GM12878 (cell line): ENCODE measurements around the gene CYB5R3. TPM values are rescaled to one million over a fixed set of nuclear protein-coding genes. Genes with fewer than 3 reads are reported as not detected.

Experiments used
- ATAC-seq: fragments of 200-7000 bp; cut with Tn5 transposase; 3 replicates; pipeline ENCODE4 v1.9.1; 2020; ENCODE audit warnings: mild to moderate bottlenecking, moderate library complexity
- BruUV-seq: library from RNA; stranded (reverse); fragments of 400-500 nt; replicated peaks from 2 replicates; lab custom pipeline; 2021; lab: Mats Ljungman, UMichigan
- CTCF ChIA-PET: fragments of 300-600 bp; sonication (Branson Sonifier 250); formaldehyde crosslinking; extraction: SDS; loops from one replicate; lab custom pipeline; 2021; ENCODE audit warnings: inconsistent platforms; lab: Yijun Ruan, JAX
- POLR2A ChIA-PET: fragments of 350-600 bp; formaldehyde crosslinking; extraction: SDS; loops from one replicate; lab custom pipeline; 2021; ENCODE audit warnings: inconsistent platforms; lab: Charles Lee
- RAD21 ChIA-PET: fragments of 300-600 bp; sonication (Branson Sonifier 250); formaldehyde crosslinking; loops from one replicate; lab custom pipeline; 2023; ENCODE audit warnings: antibody characterized with exemption; ENCODE audit not compliant: unreplicated experiment; lab: Charles Lee
- SMC1A ChIA-PET: fragments of 300-600 bp; sonication (Branson Sonifier 250); formaldehyde crosslinking; loops from one replicate; lab custom pipeline; 2023; ENCODE audit not compliant: unreplicated experiment, uncharacterized antibody; lab: Charles Lee
- DNase-seq: peaks from one replicate; pipeline ENCODE4 v3.0.0-alpha.2; 2011; ENCODE audit warnings: low read depth, low spot score
- FAIRE-seq: peaks from 3 replicates; lab custom pipeline; 2011; peaks lifted over from hg19 to GRCh38; lab: Jason Lieb, UNC
- H2AFZ ChIP-seq: 2 replicates; pipeline ENCODE4 v1.6.0; 2011; ENCODE audit warnings: low read depth, low read length, control low read depth; ENCODE audit not compliant: control insufficient read depth
- H3K27ac ChIP-seq: 2 replicates; pipeline ENCODE4 v1.5.1; 2011; ENCODE audit warnings: control low read depth; ENCODE audit not compliant: control insufficient read depth, insufficient read depth
- H3K27me3 ChIP-seq, 2 experiments: replicated peaks in 1 of 2; 2 replicates each; pipeline versions ENCODE4 v1.6.0 to v1.6.1; 2011; ENCODE audit warnings: low read length in 1 of 2; ENCODE audit not compliant: control insufficient read depth in 2 of 2, insufficient read depth in 2 of 2
- H3K36me3 ChIP-seq, 2 experiments: 2 replicates each; pipeline ENCODE4 v1.5.1; 2011; ENCODE audit warnings: low read length in 1 of 2; ENCODE audit not compliant: control insufficient read depth in 2 of 2, insufficient read depth in 2 of 2
- H3K4me1 ChIP-seq: 2 replicates; pipeline ENCODE4 v1.6.1; 2011; ENCODE audit warnings: mild to moderate bottlenecking, low read length, moderate library complexity, mixed read lengths; ENCODE audit not compliant: control insufficient read depth, insufficient read depth
- H3K4me2 ChIP-seq: 2 replicates; pipeline ENCODE4 v1.6.0; 2011; ENCODE audit warnings: control low read depth; ENCODE audit not compliant: control insufficient read depth, insufficient read depth
- H3K4me3 ChIP-seq: fragments of 200-600 bp; sonication (generic); 2 replicates; pipeline ENCODE4 v1.5.1; 2016
- H3K79me2 ChIP-seq: 2 replicates; pipeline ENCODE4 v1.6.0; 2011; ENCODE audit warnings: low read length; ENCODE audit not compliant: control insufficient read depth, insufficient read depth
- H3K9ac ChIP-seq: 2 replicates; pipeline ENCODE4 v1.8.0; 2011; ENCODE audit warnings: low read length, control low read depth, mixed read lengths; ENCODE audit not compliant: control insufficient read depth, insufficient read depth
- H3K9me3 ChIP-seq: replicated peaks from 3 replicates; pipeline ENCODE4 v1.5.1; 2011; ENCODE audit warnings: mild to moderate bottlenecking, low read length; ENCODE audit not compliant: control insufficient read depth, insufficient read depth
- H4K20me1 ChIP-seq: 2 replicates; pipeline ENCODE4 v1.6.0; 2011; ENCODE audit not compliant: control insufficient read depth, insufficient read depth
- BACH1 ChIP-seq: fragments of 450-650 bp; IDR thresholded peaks from 2 replicates; pipeline ENCODE4 v1.6.1; 2017; ENCODE audit warnings: mild to moderate bottlenecking, borderline replicate concordance
- BHLHE40 ChIP-seq, 2 experiments: fragments of 450-650 bp in 1 of 2; IDR thresholded peaks; 2 replicates each; pipeline ENCODE4 v1.6.1; 2011 to 2017; ENCODE audit warnings: low read depth in 2 of 2, borderline replicate concordance in 1 of 2, improper control_type of control experiment in 1 of 2, low read length in 1 of 2, mild to moderate bottlenecking in 1 of 2
- CHD4 ChIP-seq: fragments of 200-600 bp; sonication (generic); IDR thresholded peaks from 2 replicates; pipeline ENCODE4 v1.6.1; 2016; ENCODE audit warnings: mild to moderate bottlenecking
- HDAC6 ChIP-seq: fragments of 200-600 bp; sonication (generic); IDR thresholded peaks from one replicate; pipeline ENCODE4 v1.8.0; 2017; ENCODE audit warnings: antibody characterized with exemption; ENCODE audit not compliant: unreplicated experiment
- IKZF1 ChIP-seq: fragments of 450-650 bp; conservative IDR thresholded peaks from 2 replicates; pipeline ENCODE4 v1.6.1; 2017; ENCODE audit warnings: antibody characterized with exemption, mild to moderate bottlenecking
- IKZF2 ChIP-seq, 2 experiments: fragments of 450-650 bp; IDR thresholded peaks; 2 replicates each; pipeline ENCODE4 v1.6.1; 2017; ENCODE audit warnings: mild to moderate bottlenecking in 2 of 2, moderate library complexity in 2 of 2
- MTA3 ChIP-seq: IDR thresholded peaks from 2 replicates; pipeline ENCODE4 v1.6.1; 2012; ENCODE audit warnings: low read length, inconsistent platforms, borderline replicate concordance
- MXI1 ChIP-seq: fragments of 150-350 bp; IDR thresholded peaks from 2 replicates; pipeline ENCODE4 v1.6.1; 2011; ENCODE audit warnings: low read depth, mild to moderate bottlenecking, inconsistent platforms, low read length, improper control_type of control experiment
- NBN ChIP-seq: fragments of 450-650 bp; IDR thresholded peaks from 2 replicates; pipeline ENCODE4 v1.6.1; 2016
- POLR2A ChIP-seq: IDR thresholded peaks from 2 replicates; pipeline ENCODE4 v1.6.1; 2011; ENCODE audit warnings: low read depth, mild to moderate bottlenecking, low read length
- POLR2AphosphoS5 ChIP-seq: IDR thresholded peaks from 2 replicates; pipeline ENCODE4 v1.6.1; 2011; ENCODE audit warnings: mild to moderate bottlenecking, low read length, inconsistent platforms
- RUNX3 ChIP-seq: IDR thresholded peaks from 2 replicates; pipeline ENCODE4 v1.6.1; 2012; ENCODE audit warnings: low read length, inconsistent platforms
- SMARCA5 ChIP-seq: fragments of 450-650 bp; IDR thresholded peaks from 2 replicates; pipeline ENCODE4 v1.6.1; 2017; ENCODE audit warnings: mild to moderate bottlenecking
- TARDBP ChIP-seq: IDR thresholded peaks from 2 replicates; pipeline ENCODE4 v1.6.1; 2016; ENCODE audit warnings: borderline replicate concordance
- ZNF384 ChIP-seq: IDR thresholded peaks from 2 replicates; pipeline ENCODE4 v1.6.1; 2012; ENCODE audit warnings: low read depth, mild to moderate bottlenecking, low read length, improper control_type of control experiment, borderline replicate concordance
- WGBS: methylation state at CpG from one replicate; pipeline ENCODE4 v1.1.6; 2016; ENCODE audit warnings: low lambda C conversion rate; ENCODE audit not compliant: insufficient replicate concordance, insufficient coverage; ENCODE audit errors: missing lambda C conversion rate; 5-methylcytosine and 5-hydroxymethylcytosine counted together
- in situ Hi-C: fragments of 300-500 bp; cut with MboI; formaldehyde crosslinking; loops from 9 replicates; pipeline ENCODE4 v1.14.3; 2018; ENCODE audit warnings: mixed read lengths
- intact Hi-C: fragments of 100-400 bp; cut with micrococcal nuclease; formaldehyde crosslinking; loops from one replicate; pipeline ENCODE4 v1.14.2; 2022; ENCODE audit not compliant: unreplicated experiment
- polyA plus RNA-seq, 11 experiments: library from polyadenylated mRNA; depleted of rRNA in 4 of 11; unstranded in 6 of 11; stranded (reverse) in 5 of 11; fragments of >200 nt; fragmentation: Nextera tagmentation in 4 of 11; fragmentation: Illumina TruSeq in 1 of 11; extraction: Ambion mirVana in 4 of 11; extraction: Trizol in 1 of 11; gene quantifications; 1 replicate in 1 of 11; 2 replicates in 10 of 11; pipeline versions ENCODE4 v1.2.1 to v1.2.3, GENCODE V29; 2011 to 2016; ENCODE audit warnings: inconsistent platforms in 2 of 11, missing spikeins in 2 of 11, low read depth in 1 of 11
- total RNA-seq, 4 experiments: library from RNA; depleted of rRNA in 3 of 4; stranded (reverse); fragments of >200 nt in 3 of 4; fragmentation: Illumina TruSeq in 1 of 4; extraction: Trizol in 1 of 4; gene quantifications; 2 replicates each; pipeline versions ENCODE4 v1.2.1 to v1.2.3, GENCODE V29; 2013 to 2021
- TF ChIP-seq, protein P1 (sequence below): fragments of 450-650 bp; IDR thresholded peaks from 2 replicates; pipeline ENCODE4 v1.6.1; 2016; ENCODE audit warnings: mild to moderate bottlenecking
- TF ChIP-seq, protein P2 (sequence below): IDR thresholded peaks from 2 replicates; pipeline ENCODE4 v1.6.1; 2011; ENCODE audit warnings: mild to moderate bottlenecking, low read depth, low read length, moderate library complexity; ENCODE audit not compliant: insufficient replicate concordance
- TF ChIP-seq, protein P3 (sequence below): fragments of 450-650 bp; IDR thresholded peaks from 2 replicates; pipeline ENCODE4 v1.6.1; 2016; ENCODE audit warnings: mild to moderate bottlenecking
- TF ChIP-seq, protein P4 (sequence below): IDR thresholded peaks from 2 replicates; pipeline ENCODE4 v1.6.1; 2012; ENCODE audit warnings: low read depth, low read length, improper control_type of control experiment

Gene CYB5R3
- total and polyA plus RNA-seq, 10 of the 15 experiments (the other 5 are each of a cell fraction or from before 2014, with no cell fraction given) = 2.0 to 119 (median 67.8) TPM

DNA sequence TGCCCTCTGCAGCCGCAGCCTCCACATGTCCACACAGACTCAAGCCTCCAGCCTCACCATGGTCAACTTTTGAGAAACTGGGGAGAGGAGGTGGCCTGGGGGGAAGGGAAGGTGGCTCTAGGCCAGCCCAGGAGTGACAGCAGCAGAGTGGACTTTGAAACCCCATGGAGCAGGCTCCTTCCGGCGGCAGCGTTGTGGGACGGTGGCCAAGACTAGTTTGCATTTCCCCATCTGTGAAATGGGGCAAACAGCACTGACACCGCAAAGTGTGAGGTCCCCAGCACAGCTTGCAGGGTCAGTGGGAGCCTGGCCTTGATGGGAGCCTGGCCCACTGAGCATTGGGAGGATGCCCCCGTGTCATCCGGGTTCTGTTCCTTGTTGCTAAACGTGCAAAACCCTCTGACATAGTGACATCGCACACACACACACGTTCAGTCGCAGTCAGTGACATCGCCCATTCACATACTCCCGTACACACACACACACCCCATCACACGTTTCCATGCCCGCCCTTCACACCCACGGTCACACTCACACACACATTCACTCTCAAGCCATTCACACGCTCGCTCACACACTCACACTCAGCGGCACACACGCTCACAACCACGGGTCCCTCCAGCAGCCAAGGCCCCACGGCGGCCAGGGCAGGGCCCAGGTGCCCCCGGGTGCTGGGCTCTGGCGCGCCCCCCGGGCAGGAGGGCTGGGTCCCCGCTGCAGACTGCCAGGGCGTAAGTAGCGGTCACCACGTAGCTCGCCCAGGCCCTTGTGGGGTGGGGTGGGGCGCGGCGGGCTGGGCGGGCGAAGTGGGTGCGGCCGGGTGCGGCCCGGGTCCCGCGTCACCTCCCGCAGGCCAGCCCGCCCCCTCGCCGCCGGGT, 585 bp downstream of the CYB5R3 start:
- ChIA-PET RAD21 (interaction anchor here (0.6 to 1.3 kb wide), 3 partner anchors 33 to 171 kb away, joined by 3 to 4 read pairs (median 4); no protein-coding TSS in a partner anchor), CTCF (interaction anchor here (0.6 to 3.0 kb wide), 7 partner anchors 11 to 122 kb away, joined by 3 to 17 read pairs (median 4); no protein-coding TSS in a partner anchor), POLR2A (interaction anchor here (1.0 to 2.1 kb wide), 5 partner anchors 8 to 365 kb away, joined by 3 to 11 read pairs (median 5); partner anchors contain the start of gene POLDIP3), SMC1A (interaction anchor here (1.1 kb wide), 1 partner anchor 16 kb away, joined by 3 read pairs; no protein-coding TSS in a partner anchor)
- no peak for DNase-seq
- H3K27ac ChIP-seq = peak overlapping the region; percentile 69
- intact Hi-C loops (loop anchor here (2.0 kb wide), 1 partner anchor 34 kb away; the partner anchor contains the start of gene POLDIP3), in situ Hi-C loops (no loop called here)
- FAIRE-seq = peak; percentile 44
- WGBS = under 1% methylated on average over 32 of the region's 49 CpGs
- H3K36me3 ChIP-seq = no peaks in the 10 kb centered on the region
- peak overlapping the region; percentile 28 for H2AFZ ChIP-seq
- peak overlapping the region; percentile 100 for H3K4me3 ChIP-seq
- TSS peak; percentile 85 for BruUV-seq
- peak overlapping the region; percentile 85 for H3K9ac ChIP-seq
- ATAC-seq = peak; percentile 59
- no peaks in the 10 kb centered on the region for H3K9me3 ChIP-seq
- peaks cover 34% of the 10 kb centered on the region for H3K4me1 ChIP-seq
- H3K4me2 ChIP-seq = peak overlapping the region; percentile 98
- no peaks in the 10 kb centered on the region for H4K20me1 ChIP-seq
- peaks cover 52% of the 10 kb centered on the region for H3K79me2 ChIP-seq
- no peaks in the 10 kb centered on the region for H3K27me3 ChIP-seq
- TF ChIP-seq IKZF1 (peak; percentile 50), BHLHE40 (IDR thresholded peaks at IDR 0.05; ENCODE audit: borderline replicate concordance in 1 of 2, low read depth in 2 of 2, low read length in 1 of 2) (peak; percentile 20 to 61; a peak in 2 of 4 replicates), POLR2A (peak; percentile 74; the same call in 1 of the 2 replicates), POLR2AphosphoS5 (peak; percentile 66; the same call in 1 of the 2 replicates), TARDBP (0 out of 2 replicates have a peak, but pooled peaks have one; percentile 14), ZNF384 (no peak), SMARCA5 (peak; percentile 60), CHD4 (no peak), MXI1 (peak; percentile 50), HDAC6 (no peak), IKZF2 (IDR thresholded peaks at IDR 0.05) (peak; percentile 26 to 41; a peak in 2 of 4 replicates), BACH1 (0 out of 2 replicates have a peak, but pooled peaks have one; percentile 12), MTA3 (no peak), RUNX3 (peak; percentile 21; the same call in 1 of the 2 replicates), NBN (peak; percentile 82; the same call in 1 of the 2 replicates)
- TF ChIP-seq, protein P1, sequence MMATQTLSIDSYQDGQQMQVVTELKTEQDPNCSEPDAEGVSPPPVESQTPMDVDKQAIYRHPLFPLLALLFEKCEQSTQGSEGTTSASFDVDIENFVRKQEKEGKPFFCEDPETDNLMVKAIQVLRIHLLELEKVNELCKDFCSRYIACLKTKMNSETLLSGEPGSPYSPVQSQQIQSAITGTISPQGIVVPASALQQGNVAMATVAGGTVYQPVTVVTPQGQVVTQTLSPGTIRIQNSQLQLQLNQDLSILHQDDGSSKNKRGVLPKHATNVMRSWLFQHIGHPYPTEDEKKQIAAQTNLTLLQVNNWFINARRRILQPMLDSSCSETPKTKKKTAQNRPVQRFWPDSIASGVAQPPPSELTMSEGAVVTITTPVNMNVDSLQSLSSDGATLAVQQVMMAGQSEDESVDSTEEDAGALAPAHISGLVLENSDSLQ = peak; percentile 61
- TF ChIP-seq, protein P2, sequence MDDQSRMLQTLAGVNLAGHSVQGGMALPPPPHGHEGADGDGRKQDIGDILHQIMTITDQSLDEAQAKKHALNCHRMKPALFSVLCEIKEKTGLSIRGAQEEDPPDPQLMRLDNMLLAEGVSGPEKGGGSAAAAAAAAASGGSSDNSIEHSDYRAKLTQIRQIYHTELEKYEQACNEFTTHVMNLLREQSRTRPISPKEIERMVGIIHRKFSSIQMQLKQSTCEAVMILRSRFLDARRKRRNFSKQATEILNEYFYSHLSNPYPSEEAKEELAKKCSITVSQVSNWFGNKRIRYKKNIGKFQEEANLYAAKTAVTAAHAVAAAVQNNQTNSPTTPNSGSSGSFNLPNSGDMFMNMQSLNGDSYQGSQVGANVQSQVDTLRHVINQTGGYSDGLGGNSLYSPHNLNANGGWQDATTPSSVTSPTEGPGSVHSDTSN = peak; percentile 39
- TF ChIP-seq, protein P3, sequence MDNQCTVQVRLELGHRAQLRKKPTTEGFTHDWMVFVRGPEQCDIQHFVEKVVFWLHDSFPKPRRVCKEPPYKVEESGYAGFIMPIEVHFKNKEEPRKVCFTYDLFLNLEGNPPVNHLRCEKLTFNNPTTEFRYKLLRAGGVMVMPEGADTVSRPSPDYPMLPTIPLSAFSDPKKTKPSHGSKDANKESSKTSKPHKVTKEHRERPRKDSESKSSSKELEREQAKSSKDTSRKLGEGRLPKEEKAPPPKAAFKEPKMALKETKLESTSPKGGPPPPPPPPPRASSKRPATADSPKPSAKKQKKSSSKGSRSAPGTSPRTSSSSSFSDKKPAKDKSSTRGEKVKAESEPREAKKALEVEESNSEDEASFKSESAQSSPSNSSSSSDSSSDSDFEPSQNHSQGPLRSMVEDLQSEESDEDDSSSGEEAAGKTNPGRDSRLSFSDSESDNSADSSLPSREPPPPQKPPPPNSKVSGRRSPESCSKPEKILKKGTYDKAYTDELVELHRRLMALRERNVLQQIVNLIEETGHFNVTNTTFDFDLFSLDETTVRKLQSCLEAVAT = peak; percentile 63; the same call in 1 of the 2 replicates
- TF ChIP-seq, protein P4, sequence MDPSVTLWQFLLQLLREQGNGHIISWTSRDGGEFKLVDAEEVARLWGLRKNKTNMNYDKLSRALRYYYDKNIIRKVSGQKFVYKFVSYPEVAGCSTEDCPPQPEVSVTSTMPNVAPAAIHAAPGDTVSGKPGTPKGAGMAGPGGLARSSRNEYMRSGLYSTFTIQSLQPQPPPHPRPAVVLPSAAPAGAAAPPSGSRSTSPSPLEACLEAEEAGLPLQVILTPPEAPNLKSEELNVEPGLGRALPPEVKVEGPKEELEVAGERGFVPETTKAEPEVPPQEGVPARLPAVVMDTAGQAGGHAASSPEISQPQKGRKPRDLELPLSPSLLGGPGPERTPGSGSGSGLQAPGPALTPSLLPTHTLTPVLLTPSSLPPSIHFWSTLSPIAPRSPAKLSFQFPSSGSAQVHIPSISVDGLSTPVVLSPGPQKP = no peak
